Endothelial cell (in vitro differentiated cells): ENCODE results near the gene CD151. TPM values are rescaled to one million over a fixed set of nuclear protein-coding genes. Genes with fewer than 3 reads are reported as not detected.

Experiments used
- DNase-seq: peaks from one replicate; pipeline ENCODE4 v3.0.0; 2021; ENCODE audit warnings: low spot score
- H3K27ac Mint-ChIP-seq: one replicate; pipeline ENCODE4 v1.8.0; 2021; ENCODE audit warnings: mixed read lengths, inconsistent platforms; ENCODE audit not compliant: unreplicated experiment
- H3K27me3 Mint-ChIP-seq: one replicate; pipeline ENCODE4 v1.8.0; 2021; ENCODE audit warnings: mild to moderate bottlenecking, moderate library complexity, mixed read lengths, inconsistent platforms; ENCODE audit not compliant: unreplicated experiment
- H3K36me3 Mint-ChIP-seq: one replicate; pipeline ENCODE4 v1.8.0; 2021; ENCODE audit warnings: mild to moderate bottlenecking, low read depth, mixed read lengths, inconsistent platforms; ENCODE audit not compliant: unreplicated experiment
- H3K4me1 Mint-ChIP-seq: one replicate; pipeline ENCODE4 v1.8.0; 2021; ENCODE audit warnings: mild to moderate bottlenecking, mixed read lengths, inconsistent platforms; ENCODE audit not compliant: unreplicated experiment
- H3K4me3 Mint-ChIP-seq: one replicate; pipeline ENCODE4 v1.8.0; 2021; ENCODE audit warnings: mild to moderate bottlenecking, mixed read lengths, inconsistent platforms; ENCODE audit not compliant: unreplicated experiment
- H3K9me3 Mint-ChIP-seq: one replicate; pipeline ENCODE4 v1.8.0; 2021; ENCODE audit warnings: mixed read lengths, inconsistent platforms; ENCODE audit not compliant: unreplicated experiment
- CTCF ChIP-seq: fragments of 200-600 bp; sonication (generic); IDR thresholded peaks from one replicate; pipeline ENCODE4 v1.5.0; 2021; ENCODE audit warnings: antibody characterized with exemption; ENCODE audit not compliant: unreplicated experiment
- total RNA-seq: library from RNA; stranded (reverse); fragmentation: NEBNext Ultra II Directional; extraction: Animal tissue kit (Norgen Biotek cat#: 25700); gene quantifications from one replicate; pipeline ENCODE4 v1.2.1, GENCODE V29; 2021; ENCODE audit not compliant: unreplicated experiment

The CD151 gene
- total RNA-seq, 1 donor from 2014 or later: 49.6 TPM

DNA sequence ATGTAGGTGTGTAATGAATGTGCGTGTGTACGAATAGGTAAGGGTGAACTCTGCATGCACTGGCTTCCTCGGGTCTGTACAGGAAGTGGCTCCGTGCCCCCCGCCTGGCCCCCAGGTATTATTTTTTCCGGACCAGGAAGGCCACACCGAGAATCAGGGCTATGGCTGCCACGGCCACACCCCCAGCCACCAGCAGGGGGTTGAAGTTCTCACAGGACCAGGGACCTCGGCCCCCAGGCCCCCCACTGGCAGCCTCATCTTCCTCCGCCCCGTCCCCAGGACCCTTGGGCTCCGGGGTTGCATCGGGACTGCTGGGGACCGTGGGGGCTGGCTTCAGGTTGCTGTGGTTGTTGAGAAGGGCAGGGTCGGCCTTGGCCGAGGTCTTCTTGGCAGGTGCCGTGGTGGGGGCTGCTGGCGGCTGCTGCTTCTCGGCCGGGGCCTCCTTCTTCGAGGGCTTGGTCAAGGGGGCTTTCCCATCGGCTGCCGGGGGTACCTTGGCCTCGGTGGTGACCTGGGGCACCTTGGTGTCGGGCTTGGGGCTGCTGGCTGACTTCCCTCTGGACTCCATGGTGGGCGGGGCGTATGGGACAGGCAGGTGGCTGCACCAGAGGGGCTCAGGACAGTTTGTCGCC lies 44.6 kb upstream of the CD151 start:
- no peak for DNase-seq
- no peaks in the 10 kb centered on the region for H3K9me3 Mint-ChIP-seq
- peaks cover 5% of the 10 kb centered on the region for H3K4me1 Mint-ChIP-seq
- H3K4me3 Mint-ChIP-seq: no peak overlapping the region
- H3K27ac Mint-ChIP-seq: no peak overlapping the region
- H3K27me3 Mint-ChIP-seq: peaks cover 14% of the 10 kb centered on the region
- H3K36me3 Mint-ChIP-seq: peaks cover 3% of the 10 kb centered on the region
- TF ChIP-seq CTCF: no peak

DNA sequence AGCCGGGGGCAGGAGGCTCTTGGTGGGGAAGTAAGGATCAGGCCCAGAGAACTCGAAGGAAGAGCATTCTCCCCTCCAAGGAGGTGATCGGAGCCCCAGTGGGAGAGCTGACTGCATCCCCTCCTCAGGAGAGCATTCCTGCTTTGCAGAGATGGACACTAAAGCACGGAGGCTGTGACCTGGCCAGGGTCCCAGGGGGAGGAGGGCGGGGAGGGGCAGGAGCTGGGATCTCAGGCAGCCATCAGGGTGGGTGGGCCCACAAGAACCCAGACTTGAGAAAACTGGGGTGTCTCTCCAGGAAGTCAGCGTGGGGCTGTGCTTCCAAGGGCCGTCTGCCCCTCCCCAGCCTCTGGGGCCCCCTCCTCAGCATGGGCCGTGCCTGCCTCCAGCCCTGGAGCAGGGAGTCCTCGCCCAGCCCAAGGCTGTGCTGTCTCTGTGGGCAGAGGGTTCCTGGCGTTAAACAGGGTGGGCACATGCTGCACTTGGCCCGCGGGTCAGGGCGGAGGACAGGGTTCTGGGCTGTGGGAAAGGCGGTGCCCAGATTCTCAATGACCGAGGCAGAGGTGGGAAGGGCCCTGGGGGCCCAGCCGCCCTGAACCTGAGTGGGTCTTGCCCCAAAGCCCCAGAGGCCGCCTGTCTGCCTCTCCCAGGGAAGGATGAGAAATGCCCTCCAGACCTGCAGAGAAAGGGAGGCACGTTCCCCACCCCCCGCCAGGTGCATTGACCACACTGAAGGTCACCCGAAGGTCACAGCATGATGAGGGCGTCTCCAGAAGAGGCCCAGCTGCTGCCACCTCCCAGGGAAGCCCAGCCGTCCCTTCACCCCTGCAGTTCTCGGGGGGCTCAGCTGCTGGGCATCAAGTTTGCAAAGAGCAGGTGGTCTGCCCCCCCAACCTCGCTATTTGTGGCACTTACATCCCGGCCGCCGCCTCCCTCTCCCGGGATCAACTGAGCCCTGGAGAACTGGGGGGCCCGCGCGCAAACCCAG lies 43.5 kb upstream of the CD151 start:
- H3K27me3 Mint-ChIP-seq: peaks cover 14% of the 10 kb centered on the region
- no peaks in the 10 kb centered on the region for H3K4me1 Mint-ChIP-seq
- H3K36me3 Mint-ChIP-seq: no peaks in the 10 kb centered on the region
- H3K27ac Mint-ChIP-seq: no peak overlapping the region
- no peak for DNase-seq
- no peaks in the 10 kb centered on the region for H3K9me3 Mint-ChIP-seq
- H3K4me3 Mint-ChIP-seq: no peak overlapping the region
- TF ChIP-seq CTCF: no peak

- Mint-ChIP-seq H3K4me1 (no peaks in the 10 kb centered on the region), H3K4me3 (no peak within 1 kb of the TSS), H3K36me3 (no peaks in the 10 kb centered on the region), H3K27me3 (peaks cover 14% of the 10 kb centered on the region), H3K9me3 (no peaks in the 10 kb centered on the region), H3K27ac (no peak within 1 kb of the TSS)
- TF ChIP-seq CTCF: no peak
- DNase-seq: peak; percentile 48
These were observed 42.8 kb upstream of the CD151 start, which contains the start of gene CEND1 for GRCh38 chr11:789943-790342. CEND1 (minus strand) TSS chr11:790090; CDS start chr11:788576, 1,514 bp downstream.

DNA sequence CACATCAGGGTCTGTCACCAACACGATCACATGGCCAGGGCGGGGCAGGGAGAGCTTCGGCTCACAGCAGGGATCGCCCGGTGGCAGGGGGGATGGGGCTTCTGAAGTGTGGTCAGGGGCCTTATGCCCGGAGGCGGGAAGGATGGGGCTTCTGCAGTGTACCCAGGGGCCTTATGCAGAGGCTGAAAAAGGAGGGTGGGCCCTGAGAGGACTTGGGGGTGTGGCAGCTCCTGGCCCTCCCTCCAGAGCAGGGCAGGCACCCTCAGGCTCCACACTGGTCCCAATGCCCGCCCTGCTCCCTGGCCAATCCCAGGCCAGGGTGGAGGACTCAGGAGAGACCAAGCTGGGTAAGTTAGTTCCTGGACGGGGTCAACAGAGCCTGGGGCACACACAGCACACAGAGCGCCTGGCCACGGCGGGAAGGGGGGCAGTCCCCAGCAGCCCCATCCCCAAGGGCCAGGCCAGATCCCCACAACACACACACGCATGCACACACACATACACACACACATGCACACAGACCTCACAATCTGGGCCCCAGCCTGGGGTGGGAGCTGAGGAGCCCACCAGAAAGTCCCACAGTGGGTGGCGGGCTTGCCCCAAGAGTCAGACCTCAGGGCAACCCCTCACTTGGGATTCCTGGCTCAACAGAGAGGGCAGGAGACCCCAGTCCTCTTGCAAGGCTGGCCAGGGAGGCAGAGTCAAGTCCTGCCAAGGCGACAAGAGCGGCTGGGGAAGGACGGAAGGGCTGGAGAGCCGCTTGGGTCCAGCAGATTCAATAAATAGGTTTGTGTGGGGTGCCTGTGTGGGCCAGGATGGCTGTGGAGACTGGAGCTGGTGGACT lies 41.8 kb upstream of the CD151 start:
- DNase-seq: no peak
- Mint-ChIP-seq H3K4me1 (no peaks in the 10 kb centered on the region), H3K9me3 (no peaks in the 10 kb centered on the region), H3K4me3 (no peak overlapping the region), H3K27me3 (peaks cover 9% of the 10 kb centered on the region), H3K27ac (no peak overlapping the region), H3K36me3 (no peaks in the 10 kb centered on the region)
- no peak for TF ChIP-seq CTCF
